ENCODE data around the gene LILRB5. TPM values are rescaled to one million over a fixed set of nuclear protein-coding genes. Genes with fewer than 3 reads are reported as not detected.

LILRB5 gene
- total and polyA plus RNA-seq, 4 donors, result 2.2 to 5.8 (median 3.5) TPM

- H3K27me3 ChIP-seq (ENCODE audit: control insufficient read depth in 3 of 3, insufficient read depth in 3 of 3, low read length in 2 of 3), result peaks cover 0 to 4% (median 0%) of the 10 kb centered on the region in 3 donors
- H3K9ac ChIP-seq (ENCODE audit: insufficient read depth in 1 of 2, low read length in 2 of 2), result no peak overlapping the region
- no peak overlapping the region for H3K4me3 ChIP-seq
- H3K36me3 ChIP-seq (ENCODE audit: control insufficient read depth in 4 of 4, insufficient read depth in 4 of 4, low read length in 4 of 4), result no peaks in the 10 kb centered on the region
- TF ChIP-seq, protein P1, sequence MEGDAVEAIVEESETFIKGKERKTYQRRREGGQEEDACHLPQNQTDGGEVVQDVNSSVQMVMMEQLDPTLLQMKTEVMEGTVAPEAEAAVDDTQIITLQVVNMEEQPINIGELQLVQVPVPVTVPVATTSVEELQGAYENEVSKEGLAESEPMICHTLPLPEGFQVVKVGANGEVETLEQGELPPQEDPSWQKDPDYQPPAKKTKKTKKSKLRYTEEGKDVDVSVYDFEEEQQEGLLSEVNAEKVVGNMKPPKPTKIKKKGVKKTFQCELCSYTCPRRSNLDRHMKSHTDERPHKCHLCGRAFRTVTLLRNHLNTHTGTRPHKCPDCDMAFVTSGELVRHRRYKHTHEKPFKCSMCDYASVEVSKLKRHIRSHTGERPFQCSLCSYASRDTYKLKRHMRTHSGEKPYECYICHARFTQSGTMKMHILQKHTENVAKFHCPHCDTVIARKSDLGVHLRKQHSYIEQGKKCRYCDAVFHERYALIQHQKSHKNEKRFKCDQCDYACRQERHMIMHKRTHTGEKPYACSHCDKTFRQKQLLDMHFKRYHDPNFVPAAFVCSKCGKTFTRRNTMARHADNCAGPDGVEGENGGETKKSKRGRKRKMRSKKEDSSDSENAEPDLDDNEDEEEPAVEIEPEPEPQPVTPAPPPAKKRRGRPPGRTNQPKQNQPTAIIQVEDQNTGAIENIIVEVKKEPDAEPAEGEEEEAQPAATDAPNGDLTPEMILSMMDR (IDR thresholded peaks at IDR 0.05; ENCODE audit: control extremely low read depth, extremely low read depth), result no peak
- DNase-seq (no peak), ATAC-seq (ENCODE audit: insufficient read depth, low FRiP score) (no peak)
- no peaks in the 10 kb centered on the region for H3K4me1 ChIP-seq (ENCODE audit: control insufficient read depth in 5 of 5, insufficient read depth in 5 of 5, low read length in 5 of 5)
- 73 to 87% methylated on average over 19 of the region's 19 CpGs for WGBS, 2 donors
- no peak overlapping the region for H3K27ac ChIP-seq (ENCODE audit: low read depth in 1 of 2, low read length in 1 of 2)
- no peaks in the 10 kb centered on the region for H3K9me3 ChIP-seq (ENCODE audit: control insufficient read depth in 4 of 4, insufficient read depth in 3 of 4, low read length in 3 of 4)
Measured at GRCh38 chr19:54256250-54257115, 590 bp downstream of the LILRB5 start.

GRCh38 chr19:54255105-54255775 lies 1.8 kb downstream of the LILRB5 start:
- 46 to 58% methylated on average over 25 to 26 of the region's 26 CpGs for WGBS, 2 donors
- no peaks in the 10 kb centered on the region for H3K9me3 ChIP-seq (ENCODE audit: control insufficient read depth in 4 of 4, insufficient read depth in 3 of 4, low read length in 3 of 4)
- H3K4me3 ChIP-seq, result no peak overlapping the region
- H3K36me3 ChIP-seq (ENCODE audit: control insufficient read depth in 4 of 4, insufficient read depth in 4 of 4, low read length in 4 of 4), result no peaks in the 10 kb centered on the region
- H3K9ac ChIP-seq (ENCODE audit: insufficient read depth in 1 of 2, low read length in 2 of 2), result no peak overlapping the region
- no peak for DNase-seq
- no peak for ATAC-seq (ENCODE audit: insufficient read depth, low FRiP score)
- no peak overlapping the region for H3K27ac ChIP-seq (ENCODE audit: low read depth in 1 of 2, low read length in 1 of 2)
- H3K27me3 ChIP-seq (ENCODE audit: control insufficient read depth in 3 of 3, insufficient read depth in 3 of 3, low read length in 2 of 3), result peaks cover 0 to 7% (median 0%) of the 10 kb centered on the region in 3 donors
- TF ChIP-seq, protein P1 (IDR thresholded peaks at IDR 0.05; ENCODE audit: control extremely low read depth, extremely low read depth), result no peak
- no peaks in the 10 kb centered on the region for H3K4me1 ChIP-seq (ENCODE audit: control insufficient read depth in 5 of 5, insufficient read depth in 5 of 5, low read length in 5 of 5)

GRCh38 chr19:54254195-54254906 lies 2.7 kb downstream of the LILRB5 start:
- DNase-seq, result no peak
- no peaks in the 10 kb centered on the region for H3K9me3 ChIP-seq (ENCODE audit: control insufficient read depth in 4 of 4, insufficient read depth in 3 of 4, low read length in 3 of 4)
- TF ChIP-seq, protein P1 (IDR thresholded peaks at IDR 0.05; ENCODE audit: control extremely low read depth, extremely low read depth), result no peak
- H3K4me1 ChIP-seq (ENCODE audit: control insufficient read depth in 5 of 5, insufficient read depth in 5 of 5, low read length in 5 of 5), result no peaks in the 10 kb centered on the region
- H3K27ac ChIP-seq (ENCODE audit: low read depth in 1 of 2, low read length in 1 of 2), result no peak overlapping the region
- no peak overlapping the region for H3K9ac ChIP-seq (ENCODE audit: insufficient read depth in 1 of 2, low read length in 2 of 2)
- H3K27me3 ChIP-seq (ENCODE audit: control insufficient read depth in 3 of 3, insufficient read depth in 3 of 3, low read length in 2 of 3), result peaks cover 0 to 8% (median 0%) of the 10 kb centered on the region in 3 donors
- no peak for ATAC-seq (ENCODE audit: insufficient read depth, low FRiP score)
- 59 to 76% methylated on average over 17 of the region's 17 CpGs for WGBS, 2 donors
- no peak overlapping the region for H3K4me3 ChIP-seq
- no peaks in the 10 kb centered on the region for H3K36me3 ChIP-seq (ENCODE audit: control insufficient read depth in 4 of 4, insufficient read depth in 4 of 4, low read length in 4 of 4)

All from lung (tissue), 12 donors.